Embryonic facial prominence (tissue), 1 donor: ENCODE measurements around the gene BRI3.

Experiments
- DNase-seq: peaks from one replicate; pipeline ENCODE4 v3.0.0-alpha.2; 2016; ENCODE audit errors: extremely low spot score

BRI3 gene

DNA sequence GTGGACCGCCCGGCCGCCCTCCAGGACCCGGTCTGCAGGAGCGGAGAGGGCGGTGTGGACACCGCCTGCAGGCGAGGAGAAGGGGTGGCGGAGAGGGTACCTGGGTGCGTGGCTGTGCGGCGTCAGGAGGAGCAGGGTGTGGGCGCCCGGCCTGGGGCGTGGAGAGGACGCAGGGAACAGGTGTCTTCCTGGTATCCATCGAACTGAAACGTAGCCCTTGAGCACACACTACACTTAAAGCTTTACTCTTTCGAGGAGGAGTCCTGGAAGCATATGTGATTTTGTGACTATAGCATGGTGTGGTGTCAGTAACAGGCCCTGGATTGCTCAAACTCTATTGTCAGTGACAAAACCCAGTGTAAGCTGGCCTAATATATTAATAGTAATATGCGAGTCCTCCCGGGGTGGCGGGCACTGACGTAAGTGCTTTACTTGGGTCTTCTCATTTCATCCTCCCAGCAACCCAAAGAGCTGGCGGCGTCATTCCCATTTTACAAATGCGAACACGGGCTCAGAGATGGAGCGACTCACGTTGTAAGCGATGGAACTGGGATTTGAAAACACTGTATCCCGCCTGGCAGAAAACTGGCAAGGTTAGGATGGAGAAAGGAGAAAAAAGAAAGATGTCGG lies 28.9 kb upstream of the BRI3 start:
- DNase-seq, result no peak

DNA sequence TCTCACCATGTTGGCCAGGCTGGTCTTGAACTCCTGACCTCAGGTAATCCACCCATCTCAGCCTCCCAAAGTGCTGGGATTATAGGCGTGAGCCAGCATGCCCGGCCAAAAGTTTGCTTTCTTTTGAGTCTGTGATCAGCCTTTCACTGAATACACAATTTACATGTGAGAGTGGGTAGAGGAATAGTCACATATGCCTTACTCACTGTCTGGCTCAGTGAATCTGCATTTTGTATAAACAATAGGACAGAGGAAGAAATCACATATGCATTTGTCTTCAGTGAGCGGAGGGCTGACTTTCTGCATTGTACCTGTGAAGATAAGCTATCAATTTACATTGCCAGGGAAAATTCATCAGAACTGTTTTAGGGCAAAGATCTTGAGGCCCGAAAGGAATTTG lies 27.0 kb upstream of the BRI3 start:
- DNase-seq, result no peak

GRCh38 chr7:98254951-98255610 lies 26.4 kb upstream of the BRI3 start:
- DNase-seq, result no peak

DNA sequence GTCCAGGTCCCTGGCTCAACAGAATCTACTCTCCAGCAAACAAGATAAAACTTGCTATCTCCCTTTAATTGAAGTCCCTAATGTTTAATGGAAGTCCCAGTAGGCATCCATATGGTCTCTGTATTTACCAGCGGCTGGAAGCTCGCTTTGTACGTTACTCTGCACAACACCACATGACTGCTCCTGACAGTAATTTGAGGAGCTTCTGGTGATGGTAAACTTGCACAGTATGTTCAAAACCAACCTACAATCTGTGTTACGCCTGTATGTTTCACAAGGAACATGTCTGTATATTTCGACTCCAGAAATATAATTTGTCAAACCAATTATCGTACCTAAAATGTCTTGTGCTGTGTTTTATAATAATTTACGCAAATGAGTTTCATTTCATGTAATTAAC lies 25.1 kb upstream of the BRI3 start:
- no peak for DNase-seq

DNA sequence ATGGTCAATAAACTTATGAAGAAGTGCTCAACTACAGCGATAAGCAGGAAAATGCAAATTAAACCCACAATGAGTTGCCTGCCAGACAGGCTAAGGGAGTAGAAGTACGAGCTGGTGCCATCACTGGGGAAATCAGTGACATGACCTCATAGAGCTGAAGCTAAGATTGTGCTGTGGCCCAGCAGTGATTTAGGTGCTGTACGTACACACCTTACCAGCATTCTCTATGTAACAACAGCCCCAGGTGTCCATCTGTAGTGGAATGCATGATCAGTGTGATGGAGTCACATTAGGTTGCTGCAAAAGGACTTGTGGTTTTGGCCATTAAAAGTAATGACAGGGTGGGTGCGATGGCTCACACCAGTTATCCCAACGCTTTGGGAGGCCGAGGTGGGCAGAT lies 23.8 kb upstream of the BRI3 start:
- DNase-seq, result no peak

GRCh38 chr7:98265841-98266271 lies 15.6 kb upstream of the BRI3 start:
- no peak for DNase-seq

GRCh38 chr7:98266840-98267239 lies 14.6 kb upstream of the BRI3 start:
- DNase-seq, result no peak

DNA sequence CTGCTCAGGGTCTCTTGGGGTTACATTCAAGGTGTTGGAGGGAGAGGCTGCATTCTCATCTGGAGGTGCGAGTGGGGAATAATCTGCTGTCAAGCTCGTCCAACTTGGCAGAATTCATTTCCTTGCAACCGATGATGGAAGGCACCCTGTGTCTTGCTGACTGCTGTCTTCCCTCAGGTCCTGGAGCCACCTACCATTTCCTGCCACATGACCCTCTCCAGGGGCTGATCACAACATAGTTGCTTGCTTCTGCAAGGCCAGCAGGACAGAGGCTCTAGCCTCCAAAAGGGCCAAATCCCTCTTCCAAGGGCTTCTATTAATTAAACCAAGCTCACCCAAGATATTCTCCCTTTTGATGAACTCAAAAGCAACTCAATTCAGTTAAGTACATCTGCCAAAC lies 14.2 kb upstream of the BRI3 start:
- DNase-seq, result no peak

DNA sequence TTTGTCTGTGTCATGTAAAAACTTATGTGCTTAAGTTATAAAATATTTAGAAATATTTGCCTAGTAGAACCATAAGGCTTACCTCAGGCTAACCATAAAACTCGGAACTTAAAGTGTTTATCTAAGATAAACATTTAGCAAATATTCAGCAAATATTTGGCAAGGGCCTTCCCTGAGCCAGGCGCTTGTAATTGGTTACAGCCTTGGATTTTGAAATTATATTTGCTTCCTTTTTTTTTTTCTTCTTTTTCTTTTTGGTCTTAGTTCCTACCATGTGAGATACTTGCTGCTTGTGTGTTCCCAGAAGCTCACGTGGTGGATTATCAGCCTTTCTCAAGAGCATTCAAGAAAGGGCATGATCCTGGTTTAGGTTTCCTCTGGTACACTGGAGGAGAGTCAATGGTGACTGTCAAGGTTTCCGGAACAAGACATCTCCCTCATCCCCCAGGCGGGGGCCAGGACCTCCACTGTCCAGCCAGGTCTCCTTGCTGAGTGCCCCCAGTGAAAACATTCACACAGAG lies 5.2 kb upstream of the BRI3 start:
- no peak for DNase-seq

GRCh38 chr7:98278408-98278807 lies 3.1 kb upstream of the BRI3 start:
- DNase-seq, result no peak

DNA sequence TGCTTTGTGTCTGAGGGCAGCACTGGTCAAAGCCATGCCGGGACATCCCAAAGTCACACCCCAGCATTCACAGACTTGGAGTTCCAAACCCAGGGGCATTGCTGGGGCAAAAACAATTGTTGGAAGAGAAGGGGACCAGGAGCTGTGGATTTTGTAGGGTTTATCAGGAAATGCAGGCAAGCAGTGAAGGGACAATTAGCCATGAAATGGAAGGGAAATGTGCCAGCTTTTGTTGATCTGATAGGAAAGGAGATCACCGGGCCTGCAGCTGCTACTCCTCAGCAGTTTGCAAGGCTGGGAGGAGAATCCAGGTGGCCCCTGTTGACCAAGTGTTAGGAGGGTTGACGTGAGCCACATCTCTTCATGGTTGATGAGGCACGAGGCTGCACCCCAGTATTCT lies 2.5 kb upstream of the BRI3 start:
- DNase-seq, result no peak

DNA sequence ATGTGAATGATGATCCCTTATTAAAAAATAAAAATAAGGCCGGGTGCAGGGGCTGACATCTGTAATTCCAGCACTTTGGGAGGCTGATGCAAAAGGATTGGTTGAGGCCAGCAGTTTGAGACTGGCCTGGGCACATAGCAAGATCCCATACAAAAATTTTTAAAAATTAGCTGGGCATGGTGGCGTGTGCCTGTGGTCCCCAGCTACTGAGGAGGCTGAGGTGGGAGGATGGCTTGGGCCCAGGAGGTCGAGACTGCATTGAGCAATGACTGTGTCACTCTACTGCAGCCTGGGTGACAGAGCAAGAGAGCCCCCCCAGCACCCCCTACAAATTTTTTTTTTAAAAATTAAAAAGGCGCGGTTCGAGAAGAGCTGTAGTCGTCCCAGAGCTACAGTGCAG lies 1.2 kb upstream of the BRI3 start:
- no peak for DNase-seq

DNA sequence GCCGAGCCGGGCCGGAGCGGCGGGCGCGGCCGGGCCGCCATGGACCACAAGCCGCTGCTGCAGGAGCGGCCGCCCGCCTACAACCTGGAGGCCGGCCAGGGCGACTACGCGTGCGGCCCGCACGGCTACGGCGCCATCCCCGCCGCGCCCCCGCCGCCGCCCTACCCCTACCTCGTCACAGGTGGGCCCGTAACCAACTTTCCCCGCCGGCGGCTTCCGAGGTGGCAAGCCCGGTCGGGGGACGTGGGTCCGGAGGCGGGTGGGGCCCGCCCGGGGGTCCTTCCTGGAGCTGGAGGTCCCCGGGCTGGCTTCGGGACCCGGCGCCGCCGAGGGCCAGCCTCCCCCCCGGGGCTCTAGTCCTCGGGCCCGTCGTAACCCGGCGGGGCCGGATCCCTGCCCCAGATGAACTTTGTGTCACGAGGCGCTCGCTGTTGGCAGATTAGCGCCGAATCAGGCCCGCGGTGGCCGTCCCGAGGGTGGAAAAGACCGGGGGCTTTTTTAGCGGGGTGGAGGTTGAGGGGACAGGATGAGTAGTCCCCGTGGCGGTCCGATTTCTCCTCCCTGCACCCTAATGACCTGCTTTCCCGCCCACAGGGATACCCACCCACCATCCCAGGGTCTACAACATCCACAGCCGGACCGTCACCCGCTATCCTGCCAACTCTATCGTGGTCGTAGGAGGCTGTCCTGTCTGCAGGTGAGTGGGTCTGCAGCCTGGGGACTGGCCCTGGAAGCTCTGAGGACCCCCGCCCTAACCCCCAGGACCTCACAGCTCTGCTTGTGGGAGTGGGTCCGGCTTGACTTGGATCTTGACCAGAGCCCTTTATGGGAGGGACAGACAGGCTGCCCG lies 496 bp downstream of the BRI3 start:
- DNase-seq, result no peak

- DNase-seq, result no peak
Observed at GRCh38 chr7:98282703-98283102, 1.2 kb downstream of the BRI3 start.

- no peak for DNase-seq
Observed at GRCh38 chr7:98283127-98283886, 1.8 kb downstream of the BRI3 start.

- DNase-seq, result no peak
Observed at GRCh38 chr7:98283887-98284222, 2.4 kb downstream of the BRI3 start.

GRCh38 chr7:98284335-98285036 lies 3.0 kb downstream of the BRI3 start:
- no peak for DNase-seq

- DNase-seq, result no peak
Observed at GRCh38 chr7:98285157-98286092, 3.9 kb downstream of the BRI3 start.

DNA sequence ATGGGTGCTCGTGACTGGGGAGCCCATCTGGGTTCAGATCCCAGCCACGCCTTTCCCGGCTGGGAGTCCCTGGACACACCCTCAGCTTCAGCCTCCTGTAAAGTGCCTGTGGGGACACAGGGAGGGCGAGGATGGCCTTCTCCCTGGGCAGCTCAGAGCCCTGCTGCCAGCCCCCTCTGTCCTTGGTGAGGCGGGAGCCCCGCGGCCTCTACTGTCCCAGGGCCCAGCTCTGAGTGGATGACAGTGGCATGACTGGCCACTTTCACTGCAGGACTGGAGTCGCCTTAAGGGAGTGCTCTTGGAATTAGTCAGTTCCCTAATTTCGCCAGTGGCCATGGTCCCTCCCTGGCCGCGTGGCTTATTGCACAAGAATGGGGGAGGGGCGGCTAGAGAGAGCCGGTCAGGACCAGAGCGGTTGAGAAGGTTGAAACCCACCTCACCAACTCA lies 4.6 kb downstream of the BRI3 start:
- no peak for DNase-seq
